HK-2 (cell line): ENCODE measurements around the gene TMCO4.

Source experiments
- DNase-seq: peaks from one replicate; pipeline ENCODE4 v3.0.0-alpha.2; 2018; ENCODE audit not compliant: unreplicated experiment

The TMCO4 gene

DNA sequence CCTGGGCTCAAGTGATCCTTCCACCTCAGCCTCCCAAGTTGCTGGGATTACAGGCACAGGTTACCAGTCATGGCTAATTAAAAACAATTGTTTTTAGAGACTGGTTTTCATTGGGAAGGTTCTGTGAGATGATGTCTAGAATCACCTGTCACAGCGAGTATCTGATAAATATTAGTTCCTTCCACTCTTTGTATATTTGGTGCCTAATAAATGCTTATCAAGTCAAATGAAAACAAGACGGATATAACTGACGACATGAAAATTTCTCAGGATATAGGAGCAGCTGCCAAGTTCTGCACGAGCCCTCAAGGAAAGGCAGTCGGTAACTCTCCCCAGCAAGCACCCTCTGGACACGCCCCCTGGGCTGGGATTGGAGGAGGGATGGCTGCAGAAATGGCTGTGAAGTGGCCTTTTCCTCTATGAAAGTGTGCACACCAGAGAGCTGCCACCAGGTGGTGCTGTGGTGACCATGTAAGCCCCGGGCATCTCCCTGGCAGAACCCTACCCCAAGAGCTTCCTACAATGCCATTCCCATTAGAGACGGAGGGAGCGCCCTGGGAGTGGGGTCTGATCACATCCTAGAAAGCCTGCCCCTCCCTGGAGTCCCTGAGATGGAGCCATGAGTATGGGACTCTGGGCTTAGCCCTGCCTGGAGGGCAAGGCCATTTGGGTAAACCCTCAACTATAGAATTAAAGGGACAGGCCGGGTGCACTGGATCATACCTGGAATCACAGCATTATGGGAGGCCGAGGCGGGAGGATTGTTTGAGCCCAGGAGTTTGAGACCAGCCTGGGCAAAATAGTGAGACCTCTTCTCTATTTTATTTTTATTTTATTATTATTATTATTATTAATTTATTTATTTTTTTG, 84.1 kb downstream of the TMCO4 start:
- DNase-seq, result peak; percentile 93

DNA sequence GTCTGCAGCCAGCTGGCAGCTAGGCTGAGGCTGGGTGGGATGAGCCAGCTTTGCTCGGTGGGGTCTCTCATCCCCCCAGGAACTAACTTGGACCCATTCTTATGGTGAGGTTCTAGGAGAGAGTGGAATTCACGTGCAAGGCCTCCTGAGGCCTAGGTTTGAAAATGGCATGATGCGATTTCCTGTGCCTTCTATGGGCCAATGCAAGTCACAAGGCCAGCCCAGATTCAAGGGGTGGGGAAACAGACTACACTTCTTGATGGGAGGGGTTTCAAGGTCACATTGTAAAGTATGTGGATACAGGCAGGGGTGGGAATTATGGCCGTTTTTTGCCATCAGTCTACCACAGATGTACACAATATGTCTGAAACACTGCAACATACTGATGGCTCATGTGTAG, 86.8 kb downstream of the TMCO4 start:
- DNase-seq, result no peak

- DNase-seq, result no peak
Measured at GRCh38 chr1:19710825-19711611, 88.7 kb downstream of the TMCO4 start.

- no peak for DNase-seq
Measured at GRCh38 chr1:19709260-19709793, 90.4 kb downstream of the TMCO4 start.

DNA sequence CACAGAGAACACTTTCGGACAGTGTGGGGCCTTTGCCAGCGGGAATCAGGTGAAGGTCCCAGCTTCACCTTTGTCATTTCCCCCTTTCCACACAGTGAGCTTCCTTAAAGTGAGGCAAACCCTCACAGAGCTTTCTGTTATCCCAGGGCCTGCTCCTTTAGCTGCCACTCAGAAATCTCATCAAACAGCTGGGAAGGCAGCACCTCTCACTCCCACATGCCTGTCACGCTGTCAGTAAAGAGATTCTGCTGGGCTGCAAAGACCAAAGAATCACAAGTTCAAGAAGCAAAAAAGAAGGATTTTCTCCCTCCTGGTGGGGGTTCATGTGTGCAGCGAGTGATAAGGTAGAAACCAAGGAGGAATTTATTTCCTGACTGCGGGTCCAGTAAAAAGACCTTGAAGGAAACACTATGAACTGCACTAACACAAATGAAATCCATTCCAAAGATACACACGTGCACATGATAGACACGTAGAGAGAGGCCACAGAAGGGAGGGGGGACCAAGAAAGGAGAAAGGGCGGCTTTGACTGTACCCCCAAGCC, 91.1 kb downstream of the TMCO4 start:
- no peak for DNase-seq

DNA sequence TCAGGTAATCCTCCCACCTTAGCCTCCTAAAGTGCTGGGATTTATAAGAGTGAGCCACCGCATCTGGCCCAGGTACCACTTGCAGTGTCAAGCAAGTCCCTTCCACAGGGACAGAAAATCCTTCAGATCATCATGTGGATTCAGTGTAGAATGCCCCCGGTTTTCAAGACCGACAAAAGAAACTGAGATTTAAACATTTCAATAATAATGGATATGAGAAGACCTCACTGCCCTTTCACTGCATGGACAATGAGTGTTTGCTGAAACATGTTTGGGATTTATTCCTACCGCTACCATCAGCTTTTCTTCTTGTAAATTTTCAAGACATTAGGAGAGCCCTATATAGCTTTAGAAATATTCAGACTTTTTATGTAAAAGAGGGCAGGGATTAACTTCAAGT, 93.6 kb downstream of the TMCO4 start:
- no peak for DNase-seq

- no peak for DNase-seq
Measured at GRCh38 chr1:19705464-19705863, 94.3 kb downstream of the TMCO4 start.

DNA sequence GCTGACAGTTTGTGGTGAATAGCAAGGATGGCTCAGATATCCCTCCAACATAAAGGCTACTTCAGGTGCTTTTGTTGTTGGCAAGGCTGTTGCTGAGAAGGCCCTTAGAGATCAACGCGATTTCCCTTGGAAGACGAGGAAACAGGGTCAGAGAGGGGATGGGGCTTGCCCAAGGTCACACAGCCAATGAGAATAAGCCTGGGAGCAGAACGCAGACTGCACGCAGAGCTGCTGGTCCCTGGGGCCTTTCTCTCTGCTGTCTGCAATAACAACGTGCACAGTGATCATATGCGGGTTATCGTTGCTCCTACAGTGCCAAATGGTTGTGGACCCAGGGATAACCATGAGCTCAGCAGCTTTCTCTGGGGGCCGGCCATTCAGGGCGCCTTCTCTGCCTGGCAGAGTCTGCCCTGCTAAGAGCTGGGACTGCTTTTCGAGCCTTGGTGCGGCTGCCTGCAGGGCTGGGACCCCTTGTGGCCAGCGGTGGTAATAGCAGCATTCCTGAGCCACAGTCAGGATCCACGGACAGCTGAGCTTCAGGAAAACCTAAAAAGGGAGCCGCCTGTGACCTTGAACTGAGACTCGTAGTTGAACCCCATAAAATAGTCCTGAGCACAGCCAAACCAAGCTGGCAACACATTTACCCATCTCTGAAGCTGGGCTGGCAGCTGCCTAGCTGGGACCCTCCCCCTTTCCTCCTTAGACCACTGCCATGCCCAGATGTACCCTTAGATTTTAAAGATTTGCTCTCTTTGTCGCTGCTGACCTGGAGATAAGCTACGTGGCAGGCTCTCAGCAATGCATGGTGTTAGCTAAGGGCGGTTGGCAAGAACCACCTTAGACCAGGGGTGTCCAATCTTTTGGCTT, 95.2 kb downstream of the TMCO4 start:
- peak; percentile 74 for DNase-seq

- DNase-seq, result no peak
Measured at GRCh38 chr1:19703280-19703679, 96.4 kb downstream of the TMCO4 start.

DNA sequence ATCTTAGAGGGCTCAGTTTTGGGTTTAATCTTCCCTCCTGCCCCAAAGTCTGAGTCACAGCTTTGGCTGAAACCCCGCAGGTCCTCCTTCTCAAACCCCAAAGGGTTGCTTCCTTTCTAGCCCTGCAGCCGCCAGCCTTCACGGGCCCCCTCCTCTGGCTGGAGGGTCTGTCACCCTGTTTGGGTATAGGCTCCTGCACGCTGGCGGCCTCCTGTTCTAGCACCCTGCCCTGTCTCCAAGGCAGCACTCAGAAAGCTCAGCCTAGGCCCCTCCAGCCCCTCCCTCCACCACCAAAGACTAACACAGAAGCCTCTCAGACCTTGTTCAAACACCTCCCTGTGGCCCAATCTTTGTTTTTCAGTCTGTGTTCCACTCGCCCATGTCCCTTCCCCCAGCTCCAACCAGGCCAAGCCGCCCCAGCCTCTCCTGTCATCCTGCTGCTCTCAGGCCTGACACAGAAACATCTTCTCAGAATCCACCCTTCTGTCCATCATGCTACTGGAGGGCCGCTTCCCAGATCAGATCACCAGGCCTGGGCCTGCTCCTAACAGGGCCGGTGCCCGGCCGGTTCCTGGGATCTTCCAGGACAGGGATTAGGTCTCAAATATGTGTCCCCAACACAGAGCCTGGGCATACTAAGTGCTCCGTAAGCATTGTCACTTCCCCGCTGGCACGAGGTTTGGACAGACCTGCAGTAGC, 99.5 kb downstream of the TMCO4 start:
- DNase-seq, result no peak

GRCh38 chr1:19698181-19698580, 101.5 kb downstream of the TMCO4 start:
- DNase-seq, result no peak

DNA sequence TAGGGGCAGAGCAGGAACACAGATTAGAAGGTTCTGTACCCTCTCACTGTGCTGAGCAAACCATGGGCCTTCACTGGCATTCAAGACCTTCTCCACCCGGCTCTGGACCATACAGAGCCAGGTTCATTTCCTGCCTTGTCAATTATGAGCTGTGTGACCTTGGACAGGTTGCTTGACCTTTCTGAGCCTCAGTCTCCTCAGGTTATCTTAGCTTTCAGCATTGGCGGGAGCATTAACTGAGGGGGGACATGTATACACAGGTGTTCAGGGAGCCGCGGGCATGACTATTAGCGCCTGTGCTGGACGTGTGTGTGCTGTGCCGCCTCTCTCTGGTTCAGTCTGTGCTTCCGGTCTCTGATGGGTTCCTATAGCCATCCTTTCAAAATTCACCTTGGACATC, 102.9 kb downstream of the TMCO4 start:
- DNase-seq, result no peak

DNA sequence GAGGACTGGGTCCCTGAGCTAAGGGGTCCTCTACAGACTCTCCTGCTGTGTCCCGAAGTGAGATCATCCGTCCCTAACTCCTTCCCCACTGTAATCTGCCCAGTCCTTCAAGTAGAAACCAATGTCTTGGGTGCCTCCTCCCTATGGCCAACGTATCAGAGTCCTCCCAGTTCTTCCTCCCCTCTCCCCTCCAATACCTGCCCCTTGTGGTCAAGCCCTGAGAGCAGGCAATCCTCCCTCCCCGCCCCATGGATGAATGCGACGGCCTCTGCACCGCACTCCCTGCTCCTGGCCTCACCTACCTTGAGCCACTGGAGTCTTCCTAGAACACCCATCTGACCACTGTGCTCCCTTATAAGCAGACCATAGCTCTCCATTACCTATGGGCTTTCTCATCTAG, 103.9 kb downstream of the TMCO4 start:
- DNase-seq, result no peak

DNA sequence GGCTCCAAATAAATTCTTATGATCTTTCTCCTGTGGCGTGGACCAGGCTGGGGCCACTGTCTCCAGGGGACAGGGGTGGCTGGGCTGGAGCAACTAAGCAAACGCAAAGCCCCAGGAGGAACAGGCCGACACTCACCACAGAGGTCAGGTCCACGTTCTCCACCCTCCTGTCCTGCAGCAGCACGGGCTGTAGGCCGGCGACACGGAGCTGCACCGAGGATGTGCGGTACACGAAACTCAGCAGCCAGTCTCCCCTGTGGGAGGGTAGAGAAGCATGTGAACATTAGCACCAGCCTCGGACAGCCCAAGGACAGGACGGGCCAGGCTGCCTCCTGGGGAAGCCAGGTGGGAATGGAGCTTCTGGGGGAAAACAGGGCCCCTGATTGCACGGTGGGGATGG, 105.4 kb downstream of the TMCO4 start:
- DNase-seq, result no peak

- no peak for DNase-seq
Measured at GRCh38 chr1:19690342-19690741, 109.4 kb downstream of the TMCO4 start.

DNA sequence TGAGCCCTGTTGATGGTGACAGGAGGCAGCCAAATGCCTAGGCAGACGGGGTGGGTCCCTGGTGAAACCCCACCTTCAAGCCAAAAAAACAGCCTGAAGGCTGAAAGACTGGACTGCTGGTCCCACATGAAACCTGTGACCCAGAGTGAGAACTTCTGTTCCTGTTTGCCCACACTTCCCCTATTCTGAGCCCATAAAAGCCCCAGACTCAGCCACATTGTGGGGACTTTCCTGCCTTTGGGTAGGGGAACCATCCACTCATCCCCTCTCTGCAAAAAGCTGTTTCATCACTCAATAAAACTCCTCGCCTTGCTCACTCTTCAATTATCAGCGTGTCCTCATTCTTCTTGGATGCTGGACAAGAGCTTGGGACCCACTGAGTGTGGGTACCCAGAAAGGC, 109.9 kb downstream of the TMCO4 start:
- DNase-seq, result no peak

GRCh38 chr1:19689085-19689757, 110.5 kb downstream of the TMCO4 start:
- no peak for DNase-seq

GRCh38 chr1:19688041-19688842, 111.5 kb downstream of the TMCO4 start:
- no peak for DNase-seq

GRCh38 chr1:19687414-19687813, 112.3 kb downstream of the TMCO4 start:
- DNase-seq, result no peak

- no peak for DNase-seq
Measured at GRCh38 chr1:19685994-19686393, 113.7 kb downstream of the TMCO4 start.
